HG03354 (cell line): Measurements from ENCODE around the gene DBET.
"Not testable (repeated sequence)": the region's sequence is repeated elsewhere in the genome, so short reads cannot be mapped to it uniquely, and the experiment has no call there.

Experiments
- ATAC-seq: cut with Tn5 transposase; IDR thresholded peaks from one replicate; pipeline ENCODE4 v1.9.1; 2021; ENCODE audit warnings: mild to moderate bottlenecking; ENCODE audit not compliant: unreplicated experiment, poor library complexity, severe bottlenecking

DBET gene

GRCh38 chr4:190047627-190048026 is 16.7 kb upstream of the DBET start:
- not testable (repeated sequence) for ATAC-seq

- ATAC-seq: not testable (repeated sequence)
These were observed 14.7 kb upstream of the DBET start for GRCh38 chr4:190049378-190050239.

GRCh38 chr4:190058997-190059396 is 5.3 kb upstream of the DBET start:
- ATAC-seq: not testable (repeated sequence)

- ATAC-seq: not testable (repeated sequence)
These were observed 503 bp downstream of the DBET start for GRCh38 chr4:190064805-190065204.

- not testable (repeated sequence) for ATAC-seq
These were observed 4.0 kb downstream of the DBET start for GRCh38 chr4:190068351-190068750.

- not testable (repeated sequence) for ATAC-seq
These were observed 28.8 kb downstream of the DBET start for GRCh38 chr4:190093052-190093451.

GRCh38 chr4:190094031-190094430 is 29.7 kb downstream of the DBET start:
- not testable (repeated sequence) for ATAC-seq

- not testable (repeated sequence) for ATAC-seq
These were observed 31.0 kb downstream of the DBET start for GRCh38 chr4:190095335-190095734.

- not testable (repeated sequence) for ATAC-seq
These were observed 35.3 kb downstream of the DBET start for GRCh38 chr4:190099605-190100004.

GRCh38 chr4:190101525-190101924 is 37.2 kb downstream of the DBET start:
- not testable (repeated sequence) for ATAC-seq

GRCh38 chr4:190106191-190106590 is 41.9 kb downstream of the DBET start:
- ATAC-seq: not testable (repeated sequence)

- not testable (repeated sequence) for ATAC-seq
These were observed 42.5 kb downstream of the DBET start for GRCh38 chr4:190106611-190107480.

- ATAC-seq: not testable (repeated sequence)
These were observed 43.6 kb downstream of the DBET start for GRCh38 chr4:190107766-190108485.

GRCh38 chr4:190108756-190109155 is 44.5 kb downstream of the DBET start:
- ATAC-seq: not testable (repeated sequence)

GRCh38 chr4:190109390-190110011 is 45.2 kb downstream of the DBET start:
- not testable (repeated sequence) for ATAC-seq

- ATAC-seq: not testable (repeated sequence)
These were observed 45.7 kb downstream of the DBET start for GRCh38 chr4:190110033-190110432.

GRCh38 chr4:190110570-190111295 is 46.4 kb downstream of the DBET start:
- ATAC-seq: not testable (repeated sequence)

- ATAC-seq: not testable (repeated sequence)
These were observed 48.6 kb downstream of the DBET start for GRCh38 chr4:190112879-190113278.

GRCh38 chr4:190114991-190115390 is 50.7 kb downstream of the DBET start:
- ATAC-seq: not testable (repeated sequence)
